ENCODE results near the gene SMIM20.

Gene SMIM20

DNA sequence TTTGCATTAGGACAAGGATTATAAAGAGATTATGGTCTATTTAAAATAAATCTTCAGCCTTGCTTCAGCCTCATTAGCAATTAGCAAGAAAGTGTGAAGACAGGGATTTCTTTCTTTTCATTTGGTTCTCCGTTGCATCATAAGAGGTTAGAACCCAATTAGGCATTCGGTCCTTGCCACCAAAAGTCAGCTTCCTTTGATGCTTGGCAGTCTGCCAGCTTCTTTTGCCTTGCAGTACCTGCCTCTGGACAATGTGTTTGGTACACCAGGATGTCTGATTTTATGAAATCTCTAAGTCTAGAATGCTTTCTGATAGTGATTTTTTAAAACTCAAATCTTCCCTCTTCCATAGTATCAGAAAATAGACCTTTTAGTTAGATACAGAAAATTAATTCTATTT lies 12.4 kb downstream of the SMIM20 start:
- Histone ChIP-seq H3K4me2 (ENCODE audit: low read depth, low read length) (no peak overlapping the region), H3K36me3 (replicated peaks; ENCODE audit: insufficient read depth, low read length) (no peaks in the 10 kb centered on the region), H3K27me3 (replicated peaks; ENCODE audit: insufficient read depth, low read length) (no peaks in the 10 kb centered on the region), H3K4me3 (ENCODE audit: low read length) (no peak overlapping the region), H3K4me1 (ENCODE audit: low read length) (no peaks in the 10 kb centered on the region; the same call in 1 of the 2 replicates), H3K27ac (ENCODE audit: low read length) (no peak overlapping the region), H2AFZ (ENCODE audit: low read length) (no peak overlapping the region), H3K9me3 (replicated peaks; ENCODE audit: insufficient read depth, low read length) (no peaks in the 10 kb centered on the region), H3F3A (ENCODE audit: insufficient read depth, low read length) (no peaks in the 10 kb centered on the region), H4K20me1 (ENCODE audit: insufficient read depth, low read length) (no peaks in the 10 kb centered on the region), H3K9me2 (replicated peaks; ENCODE audit: insufficient read depth, low read length) (no peaks in the 10 kb centered on the region), H3K79me2 (ENCODE audit: low read length) (no peaks in the 10 kb centered on the region), H3K9ac (ENCODE audit: low read length) (no peak overlapping the region)
- TF ChIP-seq EZH2phosphoT487 (IDR thresholded peaks at IDR 0.05; ENCODE audit: low read length) (no peak), EZH2 (optimal IDR thresholded peaks at IDR 0.05; ENCODE audit: low read depth, low read length) (no peak)
- TF ChIP-seq, protein P1, sequence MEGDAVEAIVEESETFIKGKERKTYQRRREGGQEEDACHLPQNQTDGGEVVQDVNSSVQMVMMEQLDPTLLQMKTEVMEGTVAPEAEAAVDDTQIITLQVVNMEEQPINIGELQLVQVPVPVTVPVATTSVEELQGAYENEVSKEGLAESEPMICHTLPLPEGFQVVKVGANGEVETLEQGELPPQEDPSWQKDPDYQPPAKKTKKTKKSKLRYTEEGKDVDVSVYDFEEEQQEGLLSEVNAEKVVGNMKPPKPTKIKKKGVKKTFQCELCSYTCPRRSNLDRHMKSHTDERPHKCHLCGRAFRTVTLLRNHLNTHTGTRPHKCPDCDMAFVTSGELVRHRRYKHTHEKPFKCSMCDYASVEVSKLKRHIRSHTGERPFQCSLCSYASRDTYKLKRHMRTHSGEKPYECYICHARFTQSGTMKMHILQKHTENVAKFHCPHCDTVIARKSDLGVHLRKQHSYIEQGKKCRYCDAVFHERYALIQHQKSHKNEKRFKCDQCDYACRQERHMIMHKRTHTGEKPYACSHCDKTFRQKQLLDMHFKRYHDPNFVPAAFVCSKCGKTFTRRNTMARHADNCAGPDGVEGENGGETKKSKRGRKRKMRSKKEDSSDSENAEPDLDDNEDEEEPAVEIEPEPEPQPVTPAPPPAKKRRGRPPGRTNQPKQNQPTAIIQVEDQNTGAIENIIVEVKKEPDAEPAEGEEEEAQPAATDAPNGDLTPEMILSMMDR (IDR thresholded peaks at IDR 0.05; ENCODE audit: low read length), result no peak
- DNase-seq, result peak; percentile 43

DNA sequence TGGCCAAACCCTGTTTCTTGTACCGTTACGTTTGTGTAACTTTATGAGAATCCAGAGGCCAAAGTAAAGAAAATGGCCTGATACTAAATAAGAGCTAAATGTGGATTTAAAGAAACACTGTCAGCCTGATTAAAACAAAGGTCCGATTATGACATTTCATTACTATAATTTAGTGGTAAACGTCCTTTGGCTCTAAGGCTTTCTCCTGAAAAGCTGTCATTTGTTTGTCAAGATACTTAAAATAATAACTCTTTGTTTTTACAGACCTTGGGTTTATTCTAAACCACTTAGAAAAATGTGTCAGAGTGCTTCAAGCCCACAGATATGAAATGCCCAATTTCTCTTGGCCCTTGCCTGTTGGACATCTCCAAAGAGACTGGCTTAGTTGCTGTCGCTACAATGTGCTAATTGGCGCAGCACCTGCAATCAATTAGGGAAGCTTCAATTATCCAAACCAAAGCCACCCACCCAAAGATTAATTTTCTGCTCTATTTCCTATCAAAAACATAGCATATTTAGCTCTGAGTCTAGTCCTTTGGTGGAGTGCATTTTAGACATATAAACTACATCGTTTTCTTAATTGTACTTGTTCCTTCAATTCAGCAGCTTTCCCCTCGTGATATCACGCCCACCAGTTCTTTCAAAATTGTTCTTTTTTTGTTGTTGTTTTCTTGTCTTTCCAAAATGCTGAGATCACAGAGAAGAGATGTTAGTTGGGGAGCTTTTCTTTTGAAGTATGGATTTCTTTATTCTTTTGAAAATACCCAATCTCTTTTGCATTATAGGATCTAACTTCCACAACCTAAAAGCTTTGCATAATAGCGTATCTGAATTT lies 13.6 kb downstream of the SMIM20 start:
- no peaks in the 10 kb centered on the region for H3K27me3 ChIP-seq (replicated peaks; ENCODE audit: insufficient read depth, low read length)
- DNase-seq, result no peak
- H3K79me2 ChIP-seq (ENCODE audit: low read length), result no peaks in the 10 kb centered on the region
- no peaks in the 10 kb centered on the region for H3K9me3 ChIP-seq (replicated peaks; ENCODE audit: insufficient read depth, low read length)
- H4K20me1 ChIP-seq (ENCODE audit: insufficient read depth, low read length), result no peaks in the 10 kb centered on the region
- H3K4me3 ChIP-seq (ENCODE audit: low read length), result no peak overlapping the region
- H3K9ac ChIP-seq (ENCODE audit: low read length), result no peak overlapping the region
- H3K27ac ChIP-seq (ENCODE audit: low read length), result no peak overlapping the region
- no peak for TF ChIP-seq EZH2 (optimal IDR thresholded peaks at IDR 0.05; ENCODE audit: low read depth, low read length)
- TF ChIP-seq EZH2phosphoT487 (IDR thresholded peaks at IDR 0.05; ENCODE audit: low read length), result no peak
- TF ChIP-seq, protein P1 (IDR thresholded peaks at IDR 0.05; ENCODE audit: low read length), result no peak
- H3K4me1 ChIP-seq (ENCODE audit: low read length), result no peaks in the 10 kb centered on the region; the same call in 1 of the 2 replicates
- no peaks in the 10 kb centered on the region for H3K9me2 ChIP-seq (replicated peaks; ENCODE audit: insufficient read depth, low read length)
- no peaks in the 10 kb centered on the region for H3K36me3 ChIP-seq (replicated peaks; ENCODE audit: insufficient read depth, low read length)
- H3K4me2 ChIP-seq (ENCODE audit: low read depth, low read length), result no peak overlapping the region
- H3F3A ChIP-seq (ENCODE audit: insufficient read depth, low read length), result no peaks in the 10 kb centered on the region
- no peak overlapping the region for H2AFZ ChIP-seq (ENCODE audit: low read length)

DNA sequence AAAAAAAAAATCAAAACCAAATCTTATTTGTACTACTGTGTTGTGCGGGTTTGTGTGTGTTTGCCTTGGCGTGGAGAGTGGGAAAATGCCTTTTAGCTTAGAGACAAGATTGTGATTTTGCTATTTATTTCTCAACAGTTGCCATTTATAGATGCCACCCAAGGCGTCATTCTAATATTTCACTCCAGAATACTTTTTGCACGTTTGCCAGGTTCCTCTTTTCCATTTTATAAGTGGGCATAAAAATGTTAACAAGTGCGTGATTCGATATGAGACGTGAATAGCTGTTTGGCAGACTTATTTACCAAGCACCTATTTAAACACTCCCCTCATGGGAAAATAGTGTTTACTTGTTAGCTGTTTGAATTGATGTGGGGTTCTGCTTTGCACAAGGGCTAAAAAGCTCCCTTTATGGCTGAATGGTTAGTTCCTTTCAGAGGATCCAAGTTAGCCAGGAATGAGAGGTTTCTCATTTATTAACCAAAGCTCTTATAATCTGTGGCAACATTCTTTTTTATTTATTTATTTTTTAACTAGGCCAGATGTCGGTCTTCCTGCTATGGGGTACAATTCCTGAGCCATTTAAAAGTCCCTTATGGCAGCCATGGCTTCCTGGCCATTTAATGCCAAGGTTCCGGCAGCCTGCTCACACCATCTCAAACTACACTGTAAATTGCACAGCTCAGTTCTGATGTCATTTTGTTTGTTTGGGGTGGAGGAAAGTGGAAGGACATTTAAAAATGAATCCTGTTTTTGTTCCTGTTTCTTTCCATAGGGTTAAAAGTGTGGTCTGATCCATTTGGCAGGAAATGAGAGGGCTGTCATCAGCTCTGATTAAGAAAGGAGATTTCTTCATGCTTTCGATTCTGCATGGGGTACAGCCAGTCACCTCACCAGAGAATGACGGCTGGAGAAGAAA lies 14.6 kb downstream of the SMIM20 start:
- no peaks in the 10 kb centered on the region for H3K79me2 ChIP-seq (ENCODE audit: low read length)
- no peak overlapping the region for H3K9ac ChIP-seq (ENCODE audit: low read length)
- H4K20me1 ChIP-seq (ENCODE audit: insufficient read depth, low read length), result no peaks in the 10 kb centered on the region
- no peaks in the 10 kb centered on the region for H3K9me3 ChIP-seq (replicated peaks; ENCODE audit: insufficient read depth, low read length)
- no peaks in the 10 kb centered on the region; the same call in 1 of the 2 replicates for H3K4me1 ChIP-seq (ENCODE audit: low read length)
- no peaks in the 10 kb centered on the region for H3K27me3 ChIP-seq (replicated peaks; ENCODE audit: insufficient read depth, low read length)
- H2AFZ ChIP-seq (ENCODE audit: low read length), result no peak overlapping the region
- H3K9me2 ChIP-seq (replicated peaks; ENCODE audit: insufficient read depth, low read length), result no peaks in the 10 kb centered on the region
- H3K4me2 ChIP-seq (ENCODE audit: low read depth, low read length), result no peak overlapping the region
- H3K36me3 ChIP-seq (replicated peaks; ENCODE audit: insufficient read depth, low read length), result no peaks in the 10 kb centered on the region
- H3K27ac ChIP-seq (ENCODE audit: low read length), result no peak overlapping the region
- no peaks in the 10 kb centered on the region for H3F3A ChIP-seq (ENCODE audit: insufficient read depth, low read length)
- no peak overlapping the region for H3K4me3 ChIP-seq (ENCODE audit: low read length)
- no peak for DNase-seq
- TF ChIP-seq EZH2phosphoT487 (IDR thresholded peaks at IDR 0.05; ENCODE audit: low read length) (no peak), EZH2 (optimal IDR thresholded peaks at IDR 0.05; ENCODE audit: low read depth, low read length) (no peak)
- TF ChIP-seq, protein P1 (IDR thresholded peaks at IDR 0.05; ENCODE audit: low read length), result no peak

Measured in MM.1S (cell line).